ENCODE measurements around the gene METTL8.

DNA sequence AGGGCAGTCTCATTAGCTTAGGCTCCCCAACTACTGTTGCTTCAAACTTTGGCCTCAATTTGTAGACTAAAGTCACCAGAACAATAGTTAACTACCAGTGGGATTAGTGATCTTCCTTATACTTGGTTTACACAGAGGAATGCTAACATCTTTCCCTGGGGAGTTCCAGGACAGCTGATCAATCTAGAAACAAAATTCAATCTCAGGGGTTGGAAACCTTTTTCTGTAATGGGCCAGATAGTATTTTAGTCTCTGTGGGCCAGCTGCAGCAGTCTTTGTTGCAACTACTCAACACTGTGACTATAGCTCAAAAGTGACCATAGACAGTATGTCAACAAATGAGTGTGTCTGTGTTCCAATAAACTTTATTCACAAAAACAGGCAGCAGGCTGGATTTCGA is 85.7 kb downstream of the METTL8 start:
- TF ChIP-seq CTCF (IDR thresholded peaks at IDR 0.05) (no peak), POLR2A (IDR thresholded peaks at IDR 0.05) (no peak)
